IPS-11a (cell line): ENCODE results near the gene MYO9A.
A peak's percentile ranks its signal among the peaks of the same experiment; 100 is the strongest.

Experiments used
- H3K4me3 ChIP-seq: one replicate; pipeline ENCODE4 v1.5.1; 2013; ENCODE audit warnings: low read depth, low read length, control low read depth

MYO9A gene

GRCh38 chr15:72118017-72118978, at the start of gene MYO9A, which contains the start of gene SENP8:
Gene MYO9A, minus strand, starts transcription at chr15:72118150. Its CDS starts 71,587 bp downstream, at chr15:72046563.
Gene SENP8, plus strand, starts transcription at chr15:72118403. Its CDS starts 21,221 bp downstream, at chr15:72139624.
- peak within 1 kb of the TSS; percentile 96 for H3K4me3 ChIP-seq

GRCh38 chr15:72167445-72167844, 49.5 kb upstream of the MYO9A start:
- no peak overlapping the region for H3K4me3 ChIP-seq

GRCh38 chr15:72166716-72167417, 48.9 kb upstream of the MYO9A start:
- H3K4me3 ChIP-seq: no peak overlapping the region

- no peak overlapping the region for H3K4me3 ChIP-seq
These were observed 45.8 kb upstream of the MYO9A start for GRCh38 chr15:72163719-72164118.

- H3K4me3 ChIP-seq: no peak overlapping the region
These were observed 44.6 kb upstream of the MYO9A start for GRCh38 chr15:72162569-72162968.

- H3K4me3 ChIP-seq: no peak overlapping the region
These were observed 43.6 kb upstream of the MYO9A start for GRCh38 chr15:72161361-72162132.

- no peak overlapping the region for H3K4me3 ChIP-seq
These were observed 42.8 kb upstream of the MYO9A start for GRCh38 chr15:72160696-72161245.

- H3K4me3 ChIP-seq: no peak overlapping the region
These were observed 39.0 kb upstream of the MYO9A start for GRCh38 chr15:72156928-72157327.

GRCh38 chr15:72155635-72156616, 38.0 kb upstream of the MYO9A start:
- H3K4me3 ChIP-seq: no peak overlapping the region

GRCh38 chr15:72155003-72155621, 37.2 kb upstream of the MYO9A start:
- H3K4me3 ChIP-seq: no peak overlapping the region

GRCh38 chr15:72154316-72154715, 36.4 kb upstream of the MYO9A start:
- no peak overlapping the region for H3K4me3 ChIP-seq

GRCh38 chr15:72153269-72154000, 35.5 kb upstream of the MYO9A start:
- H3K4me3 ChIP-seq: no peak overlapping the region

- H3K4me3 ChIP-seq: no peak overlapping the region
These were observed 29.5 kb upstream of the MYO9A start for GRCh38 chr15:72147418-72147817.

- H3K4me3 ChIP-seq: no peak overlapping the region
These were observed 29.0 kb upstream of the MYO9A start for GRCh38 chr15:72146934-72147333.

- H3K4me3 ChIP-seq: no peak overlapping the region
These were observed 28.3 kb upstream of the MYO9A start for GRCh38 chr15:72146221-72146620.

GRCh38 chr15:72141171-72142084, 23.5 kb upstream of the MYO9A start:
- no peak overlapping the region for H3K4me3 ChIP-seq

GRCh38 chr15:72140088-72140487, 22.1 kb upstream of the MYO9A start:
- no peak overlapping the region for H3K4me3 ChIP-seq
